ENCODE measurements around the gene FLRT1.

Gene FLRT1

DNA sequence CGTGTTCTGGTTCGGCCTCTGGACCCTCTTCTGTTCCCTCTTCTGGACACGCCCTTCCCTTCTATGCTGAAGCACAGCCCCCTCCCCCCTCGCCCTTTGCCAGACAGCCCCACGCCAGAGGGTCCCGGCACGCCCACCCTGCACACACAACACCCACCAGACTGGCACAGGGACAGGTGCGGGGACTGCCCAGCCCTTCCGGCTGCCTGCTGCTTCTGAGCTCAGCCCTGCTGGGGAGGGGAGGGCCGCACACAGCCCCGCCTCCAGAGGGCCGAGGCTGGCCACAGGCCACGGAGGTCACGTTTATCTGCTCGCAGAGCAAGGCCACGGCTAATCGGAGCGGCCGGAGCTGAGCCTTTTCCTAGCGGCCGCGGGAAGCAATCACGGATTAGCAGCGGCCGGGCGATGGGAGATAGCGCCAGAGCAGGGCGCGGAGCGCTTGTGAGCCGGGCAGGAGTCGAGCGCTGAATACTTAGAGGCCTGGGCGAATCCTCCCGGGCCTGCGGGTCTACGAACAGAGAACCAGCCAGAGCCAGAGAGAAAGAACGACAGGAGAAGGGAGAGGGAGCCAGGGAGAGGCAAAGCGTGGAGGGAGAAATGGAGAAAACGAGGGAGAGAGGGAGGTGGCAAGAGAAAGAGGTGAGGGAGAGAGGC is 28.0 kb upstream of the FLRT1 start:
- peak; percentile 89 for DNase-seq

DNA sequence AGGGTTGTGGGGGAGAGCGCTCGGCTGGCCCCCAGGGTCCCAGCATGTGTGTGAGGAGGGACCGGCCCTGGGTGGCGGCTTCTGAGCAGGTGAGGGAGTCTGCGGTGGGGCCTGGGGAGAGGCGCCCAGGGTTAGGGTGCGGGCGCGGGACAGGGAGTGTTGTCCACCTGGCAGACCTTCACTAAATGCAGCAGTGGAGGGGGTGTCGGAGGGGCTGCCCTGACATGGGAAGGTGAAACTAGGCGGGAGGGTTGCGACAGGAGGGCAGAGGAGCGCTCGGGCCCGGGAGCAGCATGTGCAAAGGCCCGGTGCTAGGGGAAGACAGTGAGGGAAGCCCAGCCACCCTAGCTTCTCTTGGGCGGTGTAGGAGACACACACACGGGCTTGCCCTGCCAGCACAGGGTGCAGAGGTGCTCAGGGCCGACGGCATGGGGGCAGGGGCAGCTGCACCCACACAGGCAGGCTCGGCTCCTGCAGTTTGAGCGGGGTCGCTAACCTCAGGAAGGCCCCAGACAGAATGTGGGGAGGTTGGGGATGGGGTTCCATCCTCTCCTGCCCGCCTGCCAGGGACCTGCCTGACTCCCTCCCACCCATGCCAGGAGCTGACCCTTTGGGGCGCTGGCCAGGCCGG is 27.3 kb upstream of the FLRT1 start:
- no peak for DNase-seq

DNA sequence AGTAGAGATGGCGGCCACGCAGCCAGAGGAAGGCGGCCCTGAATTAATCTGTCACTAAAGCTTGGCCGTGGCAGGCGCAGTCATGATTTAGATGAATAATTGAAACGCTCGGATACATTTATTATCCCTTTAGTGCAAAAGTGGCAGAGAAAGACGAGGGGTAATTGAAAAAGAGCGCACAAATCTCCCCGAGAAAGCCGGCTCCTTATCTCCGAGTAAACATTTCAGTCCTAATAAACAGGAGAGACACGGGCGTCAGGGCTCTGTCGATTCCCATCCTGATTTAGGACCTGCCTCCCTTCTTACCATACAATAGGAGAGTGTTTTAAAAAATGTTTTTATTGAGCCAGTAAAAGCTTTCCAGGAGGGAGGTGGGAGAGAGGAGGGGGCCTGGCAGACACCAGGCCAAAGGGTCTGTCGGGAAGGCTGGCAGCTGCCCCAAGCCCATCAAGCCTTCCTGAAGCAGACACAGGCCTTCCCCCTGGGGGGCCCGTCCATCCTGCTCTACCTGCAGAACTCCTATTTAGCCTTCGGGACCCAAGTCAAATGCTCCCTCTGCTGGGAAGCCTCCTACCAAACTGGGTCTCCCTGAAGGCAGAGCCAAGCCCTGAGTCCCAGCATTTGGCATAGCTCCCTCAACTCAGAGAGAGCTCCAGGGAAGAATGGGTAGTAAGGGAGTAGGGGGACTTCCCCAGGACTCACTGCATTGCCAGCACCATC is 26.7 kb upstream of the FLRT1 start:
- no peak for DNase-seq

DNA sequence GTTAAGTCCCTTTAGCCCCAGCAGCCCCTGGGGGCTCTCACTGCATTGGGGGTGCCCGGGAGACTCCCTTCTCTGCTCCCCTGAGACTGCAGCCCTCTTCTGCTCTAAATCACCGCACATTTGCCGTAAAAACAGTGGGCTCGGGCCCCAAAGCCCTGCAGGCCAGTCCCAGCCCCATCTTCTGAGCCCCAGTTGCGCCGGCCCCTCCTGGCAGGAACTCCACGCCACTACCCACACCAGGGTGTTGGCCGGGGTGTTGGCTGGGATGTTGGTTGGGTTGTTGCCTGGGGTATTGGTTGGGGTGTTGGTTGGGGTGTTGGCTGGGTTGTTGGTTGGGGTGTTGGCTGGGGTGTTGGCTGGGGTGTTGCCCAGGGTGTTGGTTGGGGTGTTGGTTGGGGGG is 26.0 kb upstream of the FLRT1 start:
- DNase-seq: no peak

DNA sequence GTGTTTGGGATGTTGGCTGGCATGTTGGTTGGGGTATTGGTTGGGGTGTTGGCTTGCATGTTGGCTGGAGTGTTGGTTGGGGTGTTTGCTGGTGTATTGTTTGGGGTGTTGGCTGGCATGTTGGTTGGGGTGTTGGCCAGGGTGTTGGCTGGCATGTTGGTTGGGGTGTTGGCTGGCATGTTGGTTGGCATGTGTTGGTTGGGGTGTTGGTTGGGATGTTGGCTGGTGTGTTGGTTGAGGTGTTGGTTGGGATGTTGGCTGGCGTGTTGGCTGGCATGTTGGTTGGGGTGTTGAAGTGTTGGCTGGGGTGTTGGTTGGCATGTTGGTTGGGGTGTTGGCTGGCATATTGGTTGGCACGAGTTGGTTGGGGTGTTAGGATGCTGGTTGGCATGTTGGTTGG is 24.9 kb upstream of the FLRT1 start:
- no peak for DNase-seq

DNA sequence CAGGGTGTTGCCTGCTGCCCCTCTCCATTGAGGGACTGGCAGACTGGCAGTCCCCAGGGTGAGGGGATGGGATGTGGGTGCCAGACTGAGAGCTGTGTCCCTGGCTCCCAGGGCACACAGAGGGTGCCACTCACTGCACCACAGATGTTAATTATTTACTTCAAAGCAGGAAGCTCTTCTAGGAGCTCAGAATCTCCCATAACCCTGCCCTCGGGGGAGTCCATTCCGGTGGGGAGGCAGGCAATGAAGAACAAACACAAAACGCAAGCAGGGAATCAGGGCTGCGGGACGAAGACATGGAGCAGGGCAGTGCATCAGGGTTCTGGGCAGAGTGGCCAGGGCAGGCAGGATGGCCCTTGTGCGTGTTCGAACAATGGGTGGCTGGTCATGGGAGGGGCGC is 24.4 kb upstream of the FLRT1 start:
- no peak for DNase-seq

DNA sequence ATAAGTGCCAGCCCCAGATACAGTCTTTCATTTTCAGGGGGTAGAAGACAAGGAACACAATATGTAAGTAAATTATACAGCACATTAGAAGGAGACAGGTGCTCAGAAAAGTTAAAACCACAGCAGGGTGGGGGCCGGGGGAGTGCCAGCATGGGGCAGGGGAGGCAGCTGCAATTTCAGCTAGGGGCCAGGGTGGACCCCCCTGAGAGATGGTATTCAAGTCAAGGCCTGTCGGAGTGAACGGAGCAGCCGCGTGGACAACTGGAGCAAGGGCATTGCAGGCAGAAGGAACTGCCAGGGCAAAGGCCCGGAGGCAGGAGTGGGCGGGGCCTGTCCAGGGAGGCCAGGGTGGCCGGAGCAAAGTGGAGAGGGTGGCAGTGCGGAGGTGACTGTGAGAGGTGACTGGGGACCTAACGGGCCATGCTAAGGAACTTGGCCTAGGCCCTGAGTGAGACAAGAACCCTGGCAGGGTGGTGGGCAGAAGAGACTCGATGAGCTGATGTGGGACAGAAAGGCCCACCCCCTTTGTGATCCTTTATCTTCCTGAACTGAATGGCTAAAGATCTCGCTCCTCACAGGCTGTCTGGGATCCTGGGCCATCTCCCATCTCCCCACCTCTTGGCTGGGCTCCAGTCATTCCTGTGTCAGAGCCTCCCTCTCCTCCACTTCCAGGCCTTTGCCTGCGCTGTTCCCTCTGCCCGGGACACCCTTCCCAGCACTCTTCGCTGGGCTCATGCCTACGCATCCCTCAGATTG is 22.4 kb upstream of the FLRT1 start:
- no peak for DNase-seq

DNA sequence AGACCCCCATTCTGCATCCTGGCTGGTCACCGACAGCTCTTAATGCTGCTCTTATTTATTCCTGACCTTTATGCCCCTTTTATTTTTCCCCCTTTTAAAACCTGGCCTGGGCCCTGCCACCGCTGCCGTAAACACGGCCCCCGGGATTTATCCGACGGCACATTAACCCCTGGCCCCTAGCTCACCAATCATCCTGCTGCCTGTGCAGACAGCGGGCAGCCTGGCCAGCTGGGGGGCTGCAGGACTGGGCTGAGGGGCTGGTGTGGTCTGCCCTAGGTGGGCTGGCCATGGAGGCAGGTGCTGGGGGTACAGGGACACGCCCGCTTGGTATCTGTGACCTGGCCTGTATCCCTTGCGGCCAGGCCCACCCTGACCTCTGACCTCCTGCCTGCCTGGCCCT is 21.4 kb upstream of the FLRT1 start:
- DNase-seq: no peak

DNA sequence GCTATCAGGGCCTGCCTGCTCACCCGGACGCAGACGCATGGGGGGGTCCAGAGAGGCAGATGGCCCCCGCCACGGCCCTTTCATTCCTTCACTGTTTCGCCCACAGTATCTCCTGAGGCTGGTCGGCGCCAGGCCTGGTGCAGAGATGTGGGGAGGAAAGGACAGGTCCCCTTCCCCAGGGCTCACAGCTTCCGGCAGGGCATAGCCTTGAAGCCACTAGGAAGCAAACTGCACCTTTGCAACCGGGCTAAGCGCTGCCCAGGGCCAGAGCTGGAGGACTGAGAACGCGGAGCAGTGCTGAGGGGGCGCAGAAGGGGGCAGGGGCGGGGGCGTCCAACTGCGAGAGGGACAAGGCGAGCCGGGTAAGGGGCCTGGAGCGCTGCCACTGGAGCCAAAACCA is 20.2 kb upstream of the FLRT1 start:
- no peak for DNase-seq

DNA sequence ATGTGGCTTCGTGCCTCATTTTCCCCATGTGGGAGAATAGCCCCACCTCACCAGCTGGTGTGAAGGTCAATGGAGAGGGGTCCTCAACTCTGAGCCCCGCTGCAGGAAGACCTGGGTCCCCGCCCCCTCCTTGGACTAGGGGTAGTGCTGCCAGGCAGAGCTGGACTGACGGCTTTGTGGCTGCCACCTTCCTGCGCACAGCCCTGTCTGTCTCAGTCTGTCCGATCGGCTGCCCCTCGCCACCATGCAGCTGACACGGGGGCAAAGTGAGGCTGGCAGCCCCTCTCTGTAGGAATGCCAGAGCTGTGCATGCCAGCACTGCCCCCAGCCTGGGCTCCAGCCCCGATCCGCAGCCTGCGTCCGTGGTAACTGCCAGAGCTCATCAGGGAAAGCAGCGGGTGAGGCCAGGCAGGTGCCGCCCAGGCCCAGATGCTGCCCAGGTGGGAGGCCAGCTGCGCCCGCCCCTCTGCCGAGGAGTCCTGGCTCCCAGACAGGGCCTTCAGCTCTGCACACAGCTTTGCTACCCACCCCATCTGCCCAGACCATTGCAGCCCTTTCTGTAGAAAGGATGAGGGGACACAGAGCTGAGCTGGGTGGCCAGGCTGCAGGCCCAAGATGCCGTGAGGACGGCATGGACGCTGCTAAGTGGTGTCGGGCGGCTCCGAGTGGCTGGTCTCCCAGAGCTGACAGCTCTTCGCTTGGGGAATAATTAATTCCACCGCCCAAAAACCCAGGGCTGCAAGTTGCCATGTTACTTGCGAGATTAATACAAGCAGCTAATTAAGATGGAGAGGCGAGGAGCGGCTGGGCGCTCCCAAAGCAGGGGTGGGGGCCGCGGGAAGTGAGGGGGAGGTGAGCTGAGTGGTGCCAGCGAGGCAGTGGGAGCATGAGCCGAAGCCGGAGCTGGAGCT is 19.5 kb upstream of the FLRT1 start:
- DNase-seq: no peak

DNA sequence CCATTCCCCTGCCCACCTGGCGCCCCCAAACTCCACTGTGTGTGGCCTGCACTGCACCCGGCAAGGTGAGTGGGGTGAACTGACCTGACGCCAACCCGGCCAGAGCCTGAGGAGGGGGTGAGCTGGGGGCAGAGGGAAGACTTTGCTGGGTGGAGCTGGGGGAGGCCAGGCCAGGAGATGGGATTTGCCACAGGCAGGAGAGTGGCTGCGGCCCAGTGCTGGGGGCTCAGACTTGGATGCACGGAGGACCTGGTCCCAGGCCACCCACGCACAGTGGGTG is 17.8 kb upstream of the FLRT1 start:
- DNase-seq: no peak

DNA sequence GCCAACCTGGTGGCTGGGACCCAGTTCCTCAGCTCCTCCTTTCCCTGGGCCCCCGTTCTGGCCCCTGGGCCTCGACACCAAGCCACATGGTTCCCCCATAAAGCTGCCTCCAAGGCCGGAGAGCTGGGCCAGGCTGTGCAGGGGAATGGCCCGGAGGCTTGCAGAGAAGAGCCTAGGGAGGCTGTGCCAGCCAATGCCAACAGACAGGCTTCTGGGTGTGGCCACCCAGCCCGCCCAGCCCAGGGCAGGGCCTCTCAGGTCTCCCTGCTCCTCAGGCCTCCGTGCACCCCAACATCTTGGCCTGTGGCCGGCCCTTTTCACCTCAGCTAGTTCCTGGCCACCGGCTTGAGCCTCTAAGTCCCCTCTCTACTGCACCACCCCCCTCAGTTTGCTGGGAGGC is 17.4 kb upstream of the FLRT1 start:
- no peak for DNase-seq

DNA sequence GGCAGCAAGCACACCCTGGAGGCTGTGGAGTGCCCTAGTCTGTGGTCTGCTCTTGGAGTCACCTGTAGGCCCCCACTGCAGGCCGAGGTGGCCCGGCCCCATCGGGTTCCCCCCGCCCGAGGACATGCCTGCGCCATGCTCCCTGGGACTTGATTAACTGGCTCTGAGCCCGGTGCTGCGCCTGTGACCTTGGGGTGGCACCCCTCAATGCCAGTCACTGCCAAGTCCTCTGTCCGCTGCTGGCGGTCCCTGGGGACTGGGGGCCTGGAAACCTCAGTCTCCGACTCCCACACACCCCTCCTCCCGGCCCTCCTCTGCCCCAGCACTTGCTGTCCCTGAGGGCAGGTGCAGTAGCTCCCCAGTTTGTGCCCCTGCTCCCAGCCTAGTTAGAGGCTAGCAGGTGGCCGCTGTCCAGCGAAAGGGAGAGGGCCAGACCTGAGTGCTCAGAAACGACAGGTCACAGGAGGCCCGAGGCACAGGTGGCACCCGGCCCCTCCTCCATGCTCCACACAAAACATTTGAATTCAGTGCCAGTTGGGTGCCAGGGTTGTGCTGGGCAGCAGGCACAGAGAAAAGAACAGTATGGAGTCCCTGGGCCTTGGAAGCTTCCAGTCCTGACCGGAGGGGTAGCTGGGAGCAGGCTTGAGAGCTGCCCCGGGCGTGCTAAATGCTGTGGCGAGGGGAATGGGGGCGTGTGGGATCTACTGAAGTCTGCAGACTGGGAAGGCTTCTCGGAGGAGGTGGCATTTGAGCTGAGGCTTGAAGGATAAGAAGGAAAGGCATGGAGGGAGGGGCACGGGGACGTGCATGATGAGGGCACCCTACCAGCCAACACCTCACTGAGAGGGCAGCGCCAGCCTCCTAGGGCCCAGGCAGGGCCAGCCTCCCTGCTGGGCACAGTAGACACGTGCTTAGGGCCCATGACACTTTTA is 16.4 kb upstream of the FLRT1 start:
- no peak for DNase-seq

DNA sequence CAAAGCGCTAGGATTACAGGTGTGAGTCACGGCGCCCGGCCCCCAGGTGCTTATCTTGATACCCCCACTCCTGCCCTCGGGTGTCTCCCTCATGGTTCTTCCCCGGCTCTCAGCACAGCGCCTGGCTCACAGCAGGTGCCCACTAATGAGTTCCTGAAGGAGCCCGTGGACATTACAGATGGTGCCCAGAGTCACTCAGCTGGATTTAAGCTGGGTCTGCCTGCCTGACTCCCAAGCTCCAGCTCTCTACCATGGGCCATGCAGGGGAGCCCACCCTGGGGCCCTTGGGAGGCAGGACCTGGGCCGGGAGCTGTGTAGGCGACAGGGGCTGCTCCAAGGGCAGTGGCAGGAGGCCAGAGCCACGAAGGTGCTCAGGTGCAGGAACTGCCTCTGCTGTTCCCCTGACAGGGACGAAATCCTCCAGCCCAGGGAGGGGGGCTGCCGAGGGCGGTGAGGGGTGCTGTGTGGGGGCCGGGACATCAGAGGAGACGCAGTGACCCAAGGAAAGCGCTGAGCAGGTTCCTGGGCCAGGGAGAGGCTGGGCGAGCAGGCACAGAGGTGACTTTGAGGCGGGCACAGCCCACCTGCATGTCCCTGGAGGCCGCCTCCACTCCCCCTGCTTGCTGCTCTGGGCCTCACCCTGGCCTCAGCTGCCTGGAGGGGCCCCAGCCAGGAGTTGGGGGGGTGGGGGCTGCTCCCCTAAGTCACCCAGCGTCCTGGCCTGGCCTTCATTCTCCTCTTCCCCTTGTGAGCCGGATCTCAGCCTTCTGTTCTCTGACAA is 14.6 kb upstream of the FLRT1 start:
- DNase-seq: no peak

DNA sequence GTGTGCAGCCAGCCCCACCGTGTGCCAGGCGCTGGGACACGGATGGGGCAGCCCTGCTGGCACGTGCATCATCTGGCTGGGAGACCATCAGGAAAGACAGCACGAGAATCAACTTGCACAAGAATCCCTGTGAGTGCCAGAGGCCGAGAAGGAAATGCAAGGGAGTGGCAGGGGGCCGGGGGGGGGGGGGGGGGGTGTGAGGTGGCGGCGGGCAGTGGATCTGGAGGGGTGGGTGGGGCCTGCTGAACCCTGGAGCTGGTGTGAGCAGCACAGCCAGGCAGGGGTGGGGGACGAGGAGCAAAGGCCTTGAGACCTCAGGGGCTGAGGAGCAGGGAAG is 14.0 kb upstream of the FLRT1 start:
- no peak for DNase-seq

DNA sequence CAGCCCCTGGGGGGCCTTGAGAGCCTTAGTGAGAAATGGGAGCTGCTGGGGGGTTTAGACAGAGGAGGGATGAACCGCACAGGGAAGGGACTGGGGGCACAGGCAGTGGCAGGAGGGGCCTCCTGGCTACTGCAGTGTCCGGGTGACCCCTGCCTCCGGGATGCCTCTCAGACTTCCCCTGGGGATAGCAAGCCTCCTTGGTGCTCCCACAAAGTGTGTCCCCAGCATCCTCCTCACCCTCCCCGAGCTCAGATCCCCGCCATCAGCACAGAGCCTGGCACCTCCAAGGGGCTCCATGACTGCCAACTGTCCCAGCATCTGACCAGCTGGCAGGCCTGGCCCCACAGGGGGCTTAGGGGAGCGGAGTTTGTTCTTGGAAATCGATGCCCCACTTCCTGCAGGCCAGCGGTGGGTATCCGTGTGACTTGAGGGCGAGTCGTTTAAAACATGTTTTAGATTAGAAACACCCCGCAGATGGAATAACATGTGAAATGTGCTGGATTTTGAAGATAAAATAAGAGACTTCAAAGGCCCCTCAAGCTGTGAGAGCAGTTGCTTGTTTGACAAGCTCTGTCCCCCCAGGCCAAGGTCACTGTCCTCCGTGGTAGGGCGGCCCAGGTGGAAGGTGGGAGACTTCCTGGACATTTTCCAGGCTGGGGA is 13.5 kb upstream of the FLRT1 start:
- no peak for DNase-seq

DNA sequence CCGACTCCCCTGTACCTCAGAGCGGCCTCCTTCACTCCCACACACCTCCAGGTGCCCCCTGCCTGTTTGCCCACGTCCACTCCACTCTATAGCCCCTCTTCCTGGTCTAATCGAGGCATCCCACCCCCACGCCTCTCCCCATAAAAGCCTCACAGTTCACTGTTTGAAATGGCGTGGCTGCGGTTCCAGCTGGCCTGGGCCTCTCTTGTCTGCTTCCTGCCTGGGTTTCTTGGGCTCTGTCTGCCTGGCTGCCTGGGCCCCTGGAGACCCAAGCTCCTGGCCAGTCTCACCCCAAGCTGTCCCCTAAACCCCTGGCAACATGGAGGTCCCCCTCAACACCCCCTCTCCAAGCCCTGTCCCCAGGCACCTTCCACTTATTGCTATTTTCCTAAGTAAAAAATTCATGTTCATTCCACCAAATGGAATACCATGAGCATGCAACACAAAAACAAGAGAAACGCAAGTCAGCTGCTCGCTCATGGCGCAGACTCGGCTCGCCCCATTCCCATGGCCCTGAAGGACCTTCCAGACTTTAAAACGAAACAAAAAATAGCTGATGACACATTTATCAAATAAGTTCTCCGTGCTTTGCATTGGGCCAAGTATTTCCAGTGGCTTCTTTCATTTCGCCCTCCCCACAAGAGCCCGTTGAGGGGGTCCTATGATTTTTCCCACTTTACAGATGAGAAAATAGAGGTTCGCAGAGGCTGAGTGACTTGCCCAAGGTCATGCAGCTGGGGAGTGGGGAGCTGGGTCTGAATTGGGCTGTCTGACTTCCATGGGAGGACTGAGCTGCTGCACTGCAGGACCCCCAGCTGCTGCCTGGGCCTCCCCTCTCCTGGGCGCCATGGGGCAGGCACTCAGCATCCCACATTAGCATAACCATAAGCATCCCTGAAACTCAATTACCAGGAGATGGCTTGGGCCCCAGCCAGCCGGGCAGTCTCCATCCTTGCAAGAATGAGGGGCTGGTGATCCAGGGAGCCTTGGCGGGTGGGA is 11.7 kb upstream of the FLRT1 start:
- DNase-seq: no peak

DNA sequence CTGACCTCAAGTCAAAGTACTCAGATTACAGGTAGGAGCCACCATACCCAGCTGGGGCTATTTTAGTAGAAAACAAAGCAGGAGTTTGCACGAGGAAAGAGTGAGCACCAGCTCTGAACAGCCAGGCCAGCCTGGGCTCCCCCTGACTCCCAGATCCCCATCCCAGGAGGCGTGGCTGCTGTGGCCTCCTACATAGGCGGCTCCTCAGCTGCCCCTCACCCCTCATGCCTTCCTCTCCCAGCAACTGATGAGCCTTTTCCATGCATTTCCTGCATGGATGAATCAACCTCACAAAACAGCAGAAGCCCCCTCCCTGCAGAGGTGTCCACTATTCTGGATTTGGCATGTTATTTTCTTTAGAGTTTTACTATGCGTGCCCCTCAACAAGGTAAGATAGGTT is 10.5 kb upstream of the FLRT1 start:
- DNase-seq: no peak

DNA sequence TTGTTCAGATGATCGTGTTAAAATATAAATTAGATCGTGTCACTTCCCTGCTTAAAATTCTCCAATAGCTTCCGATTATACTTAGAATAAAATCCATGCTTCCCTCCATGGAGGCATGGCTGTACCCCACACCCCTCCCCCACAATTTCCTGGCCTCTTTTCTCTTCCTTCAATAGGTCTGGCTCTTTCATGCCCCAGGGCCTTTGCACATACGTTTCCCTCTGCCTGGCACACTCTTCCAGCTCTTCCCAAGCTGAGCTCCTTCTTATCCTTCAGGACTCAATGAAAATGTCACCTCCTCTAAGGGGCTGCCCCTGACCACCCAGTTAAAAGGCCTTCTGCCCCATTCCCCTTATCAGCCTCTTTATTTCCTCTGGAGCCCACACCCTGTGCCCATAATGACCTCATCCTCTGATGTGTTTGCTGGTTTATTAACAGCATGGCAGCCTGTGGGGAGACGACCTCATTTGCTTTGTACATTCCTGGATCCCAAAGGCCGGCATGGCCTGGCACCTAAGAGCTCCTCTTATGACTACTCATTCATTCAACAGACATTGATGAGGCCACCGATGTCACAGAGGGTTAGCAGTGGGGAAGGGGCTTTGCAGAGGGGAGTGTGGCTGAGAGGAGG is 9.0 kb upstream of the FLRT1 start:
- DNase-seq: peak; percentile 24
